Renal pelvis (tissue), 4 donors: Measurements from ENCODE around the gene MLH1. TPM values are rescaled to one million over a fixed set of nuclear protein-coding genes. Genes with fewer than 3 reads are reported as not detected.

Source experiments
- DNase-seq: peaks from one replicate; pipeline ENCODE4 v3.0.0-alpha.2; 2013
- polyA plus RNA-seq, 3 donors: library from polyadenylated mRNA; unstranded; fragments of 120-200 nt; gene quantifications; one replicate each; pipeline ENCODE4 v1.2.1, GENCODE V29; 2013; ENCODE audit not compliant: insufficient read length in 3 of 3

MLH1 gene
- polyA plus RNA-seq, 3 donors, result 45.4 to 60.5 (median 49.6) TPM

GRCh38 chr3:36969540-36970432 lies 23.5 kb upstream of the MLH1 start:
- no peak for DNase-seq

DNA sequence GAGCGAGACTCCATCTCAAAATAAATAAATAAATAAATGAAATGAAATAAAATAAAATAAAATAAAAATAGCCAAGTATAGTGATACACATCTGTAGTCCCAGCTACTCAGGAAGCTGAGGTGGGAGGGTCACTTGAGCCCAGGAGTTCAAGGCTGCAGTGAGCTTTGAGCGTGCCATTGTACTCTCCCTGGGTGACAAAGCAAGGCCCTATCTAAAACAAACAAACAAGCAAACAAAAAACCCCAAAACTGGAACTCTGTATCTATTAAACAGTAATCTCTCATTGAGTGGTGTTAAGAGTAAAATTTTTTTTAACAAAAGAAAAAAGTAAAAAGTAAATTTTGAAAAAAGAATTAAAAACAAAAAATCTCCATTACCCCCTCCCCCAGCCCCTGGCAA lies 21.2 kb upstream of the MLH1 start:
- no peak for DNase-seq

GRCh38 chr3:36973139-36973538 lies 20.2 kb upstream of the MLH1 start:
- no peak for DNase-seq

GRCh38 chr3:36981006-36981405 lies 12.3 kb upstream of the MLH1 start:
- DNase-seq, result no peak

DNA sequence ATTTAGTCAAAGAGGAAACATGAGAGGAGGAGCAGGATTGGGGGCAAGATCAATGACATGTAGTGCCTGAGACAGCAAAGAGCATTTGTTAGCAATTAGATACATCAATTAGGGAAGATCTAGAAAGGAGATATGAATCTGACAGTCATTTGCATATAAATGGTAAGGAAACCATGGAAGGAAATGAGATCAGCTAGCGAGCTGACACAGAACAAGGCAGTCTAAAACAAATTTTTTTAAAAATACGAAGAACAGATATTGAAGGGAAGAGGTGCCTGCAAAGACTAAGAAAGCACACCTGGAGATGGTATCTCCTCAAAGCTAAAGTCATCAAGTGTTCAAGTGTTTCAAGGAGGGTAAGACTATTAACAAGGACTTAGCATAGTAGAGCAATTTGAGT lies 5.0 kb upstream of the MLH1 start:
- DNase-seq, result no peak

GRCh38 chr3:36989005-36989404 lies 4.3 kb upstream of the MLH1 start:
- DNase-seq, result no peak

GRCh38 chr3:36989568-36989967 lies 3.8 kb upstream of the MLH1 start:
- no peak for DNase-seq

DNA sequence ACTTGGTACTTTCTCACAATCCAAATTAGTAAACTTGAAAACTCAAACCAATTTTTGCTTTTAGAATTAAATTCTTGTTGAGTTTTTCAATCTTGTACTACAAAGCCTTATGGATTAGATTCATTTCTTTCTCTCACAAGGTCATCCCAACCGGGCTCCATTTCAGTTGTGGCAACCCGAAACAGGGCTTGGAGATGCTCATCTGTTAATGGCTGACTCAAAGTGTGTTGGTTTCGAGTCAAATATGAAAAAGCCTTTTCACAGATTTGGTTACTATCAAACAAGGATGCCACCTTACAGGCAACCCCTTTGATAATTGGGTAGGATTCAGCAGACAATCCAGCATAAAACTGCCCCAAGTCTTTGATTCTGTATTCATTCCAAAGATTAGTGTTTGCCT lies 2.2 kb upstream of the MLH1 start:
- no peak for DNase-seq

DNA sequence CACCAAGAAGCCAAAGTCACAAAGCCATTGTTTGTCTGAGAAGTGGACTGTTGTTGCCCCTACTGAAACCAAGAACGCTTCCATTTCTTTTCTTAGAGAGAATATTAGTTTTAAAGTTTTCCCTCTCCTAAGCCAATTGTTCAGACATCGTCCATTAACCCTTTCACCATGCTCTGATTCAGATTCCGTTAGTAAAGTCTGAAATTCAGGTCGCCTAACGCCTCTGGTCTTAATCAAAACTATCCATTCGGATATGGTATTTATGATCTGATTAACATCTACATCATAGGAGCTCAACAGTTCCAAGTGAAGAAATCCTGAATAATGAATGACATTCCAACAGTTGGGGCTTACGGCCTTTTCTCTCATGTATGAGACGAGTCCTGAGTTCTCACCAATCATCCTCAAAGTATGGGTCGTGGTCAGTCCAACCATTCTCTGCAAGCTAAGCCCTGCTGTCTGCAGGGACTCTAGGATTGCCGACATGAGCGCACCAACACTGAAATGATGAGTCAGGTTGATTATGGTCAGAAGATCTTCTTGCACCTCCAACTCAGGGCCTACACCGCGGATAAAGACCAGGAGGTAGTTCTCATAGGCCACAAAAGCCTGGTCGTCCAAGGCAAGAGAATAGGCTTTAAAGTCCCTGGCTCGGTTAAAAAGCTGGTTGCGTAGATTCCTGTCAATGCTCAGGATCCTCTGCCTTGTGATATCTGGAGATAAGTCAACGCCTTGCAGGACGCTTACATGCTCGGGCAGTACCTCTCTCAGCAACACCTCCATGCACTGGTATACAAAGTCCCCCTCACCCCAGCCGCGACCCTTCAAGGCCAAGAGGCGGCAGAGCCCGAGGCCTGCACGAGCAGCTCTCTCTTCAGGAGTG lies 1.2 kb upstream of the MLH1 start:
- DNase-seq, result peak; percentile 38

- no peak for DNase-seq
These were observed 452 bp upstream of the MLH1 start, which contains the start of gene EPM2AIP1 for GRCh38 chr3:36992806-36993325. TSS of gene EPM2AIP1 (minus strand) at chr3:36993131. CDS start at chr3:36993077, 54 bp downstream.

DNA sequence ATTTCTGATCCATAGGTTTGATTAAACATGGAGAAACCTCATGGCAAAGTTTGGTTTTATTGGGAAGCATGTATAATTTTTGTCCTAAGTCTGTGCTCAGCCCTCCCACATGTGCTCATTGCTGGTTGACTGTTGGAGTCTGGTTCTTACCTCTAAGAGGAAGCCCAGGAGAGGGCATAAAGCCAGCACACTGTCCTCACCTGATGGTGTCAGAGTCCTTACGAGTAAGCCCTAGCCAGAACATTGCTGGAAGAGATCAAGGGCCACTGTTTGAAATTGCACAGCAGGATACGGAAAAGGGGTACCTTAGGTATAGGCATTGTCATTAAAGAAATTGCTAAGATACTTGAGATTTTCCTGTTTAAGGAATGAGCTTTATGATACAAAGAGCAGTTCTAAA lies 21.3 kb downstream of the MLH1 start:
- no peak for DNase-seq

- DNase-seq, result no peak
These were observed 22.3 kb downstream of the MLH1 start for GRCh38 chr3:37015642-37016041.

DNA sequence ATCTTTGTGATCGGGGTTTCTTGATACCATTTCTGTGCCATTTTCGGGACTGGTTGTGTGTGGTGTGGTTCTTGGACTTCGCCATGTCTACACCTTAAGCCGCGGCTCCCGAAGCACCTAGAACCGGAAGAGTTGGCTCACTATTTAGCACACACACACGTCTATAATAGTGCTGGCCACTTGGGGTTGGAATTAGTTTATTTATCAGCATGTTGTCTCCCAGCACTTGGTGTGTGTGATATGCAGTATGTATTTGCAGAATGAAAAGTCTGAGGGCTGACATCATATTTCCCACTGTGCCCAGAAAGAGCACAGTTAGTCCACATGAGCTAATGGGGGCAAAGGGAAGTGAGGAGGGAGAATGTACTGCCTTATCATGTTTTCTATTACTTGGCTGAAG lies 23.6 kb downstream of the MLH1 start:
- DNase-seq, result no peak

DNA sequence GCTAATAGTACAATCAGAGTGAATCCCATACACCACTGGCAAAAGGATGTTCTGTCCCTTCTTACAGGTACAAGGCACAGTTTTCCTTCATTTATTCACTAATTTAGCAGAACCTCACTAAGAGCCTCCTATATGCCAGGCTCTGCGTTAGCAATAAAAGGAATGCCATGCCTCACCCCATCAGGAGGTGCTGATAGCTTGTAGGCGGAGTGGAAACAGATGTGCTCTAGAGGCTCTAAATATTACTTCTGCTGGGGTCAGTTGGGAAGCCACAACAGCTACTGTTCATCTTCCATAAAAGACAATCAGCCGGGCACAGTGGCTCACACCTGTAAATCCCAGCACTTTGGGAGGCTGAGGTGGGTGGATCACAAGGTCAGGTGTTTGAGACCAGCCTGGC lies 24.4 kb downstream of the MLH1 start:
- DNase-seq, result no peak

DNA sequence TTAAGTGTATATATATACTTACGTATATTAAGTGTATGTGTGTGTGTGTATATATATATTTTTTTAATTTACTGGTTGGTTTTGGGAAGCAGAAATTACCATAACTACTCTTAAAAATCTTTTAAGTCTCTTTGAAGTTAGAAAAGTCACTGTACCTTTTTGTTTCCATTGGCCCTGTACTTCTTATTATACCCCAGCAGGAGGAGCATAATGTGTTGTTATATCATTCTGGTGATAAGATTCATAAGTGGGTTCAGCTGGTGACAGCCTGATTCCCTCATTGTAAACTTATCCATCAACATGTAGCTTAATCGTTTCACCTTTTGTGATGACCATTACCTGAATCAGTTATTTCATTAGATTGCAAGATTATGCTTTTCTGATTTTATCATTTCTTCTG lies 30.8 kb downstream of the MLH1 start:
- DNase-seq, result no peak

GRCh38 chr3:37024820-37025405 lies 31.6 kb downstream of the MLH1 start:
- DNase-seq, result no peak

GRCh38 chr3:37025561-37026335 lies 32.4 kb downstream of the MLH1 start:
- no peak for DNase-seq

DNA sequence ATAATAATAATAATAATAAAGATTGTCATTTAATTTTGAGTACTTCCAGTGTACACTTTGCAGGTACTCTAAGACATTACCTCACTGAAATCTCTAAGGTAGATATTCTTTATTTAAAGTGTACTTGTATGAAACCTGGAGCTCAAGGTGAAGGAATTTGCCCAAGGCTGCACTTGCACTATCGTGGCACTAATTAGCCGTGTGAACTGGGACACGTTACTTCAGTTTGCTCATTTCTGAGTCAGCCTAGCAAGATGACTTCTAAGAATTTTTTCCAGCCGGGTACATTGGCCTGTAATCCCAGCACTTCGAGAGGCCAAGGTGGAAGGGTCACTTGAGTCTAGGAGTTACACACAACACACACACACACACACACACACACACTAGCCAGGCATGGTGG lies 33.5 kb downstream of the MLH1 start:
- no peak for DNase-seq

GRCh38 chr3:37028329-37028728 lies 35.0 kb downstream of the MLH1 start:
- peak; percentile 5 for DNase-seq

- DNase-seq, result no peak
These were observed 35.8 kb downstream of the MLH1 start for GRCh38 chr3:37029111-37029510.

DNA sequence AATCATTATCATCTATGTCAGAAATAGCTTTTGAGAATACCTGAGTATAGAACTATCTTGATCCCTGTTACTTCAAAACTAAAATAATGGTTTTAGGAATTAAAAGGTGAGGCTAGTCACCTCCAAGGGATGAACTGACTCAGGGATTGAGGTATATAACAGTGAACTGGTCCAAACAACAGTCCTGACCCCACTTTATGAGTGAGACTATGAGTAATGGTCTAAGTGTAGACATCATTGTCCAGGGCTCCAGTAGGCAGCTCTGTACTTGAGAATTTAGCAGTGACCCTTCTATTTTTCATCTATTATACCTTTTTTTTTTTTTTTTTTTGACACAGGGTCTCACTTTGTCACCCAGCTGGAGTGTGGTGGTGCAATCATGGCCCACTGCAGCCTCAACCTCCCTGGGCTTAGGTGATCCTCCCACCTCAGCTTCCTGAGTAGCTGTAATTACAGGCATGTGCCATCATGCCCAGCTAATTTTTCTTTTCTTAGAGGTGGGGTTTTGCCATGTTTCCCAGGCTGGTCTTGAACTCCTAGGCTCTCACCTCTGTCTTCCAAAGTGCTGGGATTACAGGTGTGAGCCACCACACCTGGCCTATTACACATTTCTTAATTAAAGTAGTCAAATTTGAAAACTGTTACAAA lies 36.3 kb downstream of the MLH1 start:
- DNase-seq, result no peak
